ENCODE results near the gene PPP1R14B.
A peak's percentile ranks its signal among the peaks of the same experiment; 100 is the strongest.

PPP1R14B gene

GRCh38 chr11:64208086-64208795, 38.5 kb downstream of the PPP1R14B start:
- Histone ChIP-seq H3K27me3 (replicated peaks; ENCODE audit: control insufficient read depth, insufficient read depth, low read length) (no peaks in the 10 kb centered on the region), H3K4me3 (replicated peaks; ENCODE audit: low read depth, low read length) (peak overlapping the region; percentile 70), H3K36me3 (ENCODE audit: control insufficient read depth, insufficient read depth, low read length) (peaks cover 41% of the 10 kb centered on the region)
- no peak for TF ChIP-seq CTCF (IDR thresholded peaks at IDR 0.05; ENCODE audit: insufficient read depth, low read length, poor library complexity, severe bottlenecking)
- DNase-seq (ENCODE audit: extremely low read depth, insufficient read length): no peak

- no peak for TF ChIP-seq CTCF (IDR thresholded peaks at IDR 0.05; ENCODE audit: insufficient read depth, low read length, poor library complexity, severe bottlenecking)
- peak; percentile 85 for DNase-seq (ENCODE audit: extremely low read depth, insufficient read length)
- H3K27me3 ChIP-seq (replicated peaks; ENCODE audit: control insufficient read depth, insufficient read depth, low read length): no peaks in the 10 kb centered on the region
- peaks cover 47% of the 10 kb centered on the region for H3K36me3 ChIP-seq (ENCODE audit: control insufficient read depth, insufficient read depth, low read length)
- H3K4me3 ChIP-seq (replicated peaks; ENCODE audit: low read depth, low read length): peak overlapping the region; percentile 70
Observed at GRCh38 chr11:64207256-64208085, 39.3 kb downstream of the PPP1R14B start.

GRCh38 chr11:64206457-64207255, 40.1 kb downstream of the PPP1R14B start, which contains the start of gene FERMT3:
FERMT3 (plus strand) TSS chr11:64206721; CDS start chr11:64207365, 644 bp downstream.
- TF ChIP-seq CTCF (IDR thresholded peaks at IDR 0.05; ENCODE audit: insufficient read depth, low read length, poor library complexity, severe bottlenecking): no peak
- peak; percentile 81 for DNase-seq (ENCODE audit: extremely low read depth, insufficient read length)
- Histone ChIP-seq H3K4me3 (replicated peaks; ENCODE audit: low read depth, low read length) (peak within 1 kb of the TSS; percentile 70), H3K36me3 (ENCODE audit: control insufficient read depth, insufficient read depth, low read length) (peaks cover 40% of the 10 kb centered on the region), H3K27me3 (replicated peaks; ENCODE audit: control insufficient read depth, insufficient read depth, low read length) (no peaks in the 10 kb centered on the region)

GRCh38 chr11:64204464-64204989, 42.2 kb downstream of the PPP1R14B start:
- no peak for DNase-seq (ENCODE audit: extremely low read depth, insufficient read length)
- peak; percentile 73 for TF ChIP-seq CTCF (IDR thresholded peaks at IDR 0.05; ENCODE audit: insufficient read depth, low read length, poor library complexity, severe bottlenecking)
- Histone ChIP-seq H3K4me3 (replicated peaks; ENCODE audit: low read depth, low read length) (no peak overlapping the region), H3K27me3 (replicated peaks; ENCODE audit: control insufficient read depth, insufficient read depth, low read length) (no peaks in the 10 kb centered on the region), H3K36me3 (ENCODE audit: control insufficient read depth, insufficient read depth, low read length) (peaks cover 34% of the 10 kb centered on the region)

GRCh38 chr11:64204080-64204440, 42.7 kb downstream of the PPP1R14B start:
- no peak for DNase-seq (ENCODE audit: extremely low read depth, insufficient read length)
- H3K4me3 ChIP-seq (replicated peaks; ENCODE audit: low read depth, low read length): no peak overlapping the region
- H3K27me3 ChIP-seq (replicated peaks; ENCODE audit: control insufficient read depth, insufficient read depth, low read length): no peaks in the 10 kb centered on the region
- H3K36me3 ChIP-seq (ENCODE audit: control insufficient read depth, insufficient read depth, low read length): peaks cover 30% of the 10 kb centered on the region
- no peak for TF ChIP-seq CTCF (IDR thresholded peaks at IDR 0.05; ENCODE audit: insufficient read depth, low read length, poor library complexity, severe bottlenecking)
